ENCODE results near the gene HACD2.
A peak's percentile ranks its signal among the peaks of the same experiment; 100 is the strongest.

Gene HACD2

DNA sequence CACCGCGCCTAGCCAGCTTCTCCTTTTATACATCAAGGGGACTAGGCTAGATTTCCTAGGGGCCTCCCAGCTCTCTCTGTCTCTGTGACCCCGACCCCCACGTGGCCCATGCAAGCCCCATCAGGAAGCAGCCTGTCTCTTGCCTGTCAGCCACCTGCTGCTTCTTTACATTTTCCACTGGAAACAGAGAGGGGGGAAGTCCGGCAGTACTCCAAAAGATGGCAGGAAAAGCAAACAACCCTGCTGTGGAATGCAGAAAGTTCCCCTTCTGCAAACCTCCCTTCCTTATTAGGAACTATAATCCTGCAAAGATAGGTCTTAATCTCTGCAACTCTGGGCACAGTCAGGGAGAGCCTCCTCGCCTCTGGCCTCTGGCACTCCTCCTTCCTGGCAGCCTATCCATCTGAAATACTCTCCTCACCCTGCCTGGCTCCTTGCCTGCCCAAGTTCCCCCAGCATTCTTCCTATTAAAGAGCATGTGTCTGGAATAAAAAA, 47.4 kb upstream of the HACD2 start:
- Histone ChIP-seq H3K36me3 (ENCODE audit: control insufficient read depth in 2 of 2, insufficient read depth in 1 of 2, low read length in 2 of 2) (peaks cover 0 to 15% of the 10 kb centered on the region in 2 experiments; a peak in 1 of 3 replicates), H3K27ac (ENCODE audit: extremely low read depth, low read depth, low read length) (no peak overlapping the region), H3K9me3 (ENCODE audit: control insufficient read depth, insufficient read depth, low read depth, low read length) (no peaks in the 10 kb centered on the region), H3K4me1 (ENCODE audit: control insufficient read depth, insufficient read depth, low read length) (no peaks in the 10 kb centered on the region), H3K4me3 (ENCODE audit: low read depth, low read length) (no peak overlapping the region)
- ChIA-PET CTCF (interaction anchor here (0.6 to 1.1 kb wide), 3 partner anchors 10 kb away, joined by 3 to 5 read pairs (median 5); no protein-coding TSS in a partner anchor), POLR2A (interaction anchor here (0.6 kb wide), 1 partner anchor 47 kb away, joined by 5 read pairs; the partner anchor contains the start of gene HACD2)
- TF ChIP-seq ZNF530 (tag by site-specific recombination; IDR thresholded peaks at IDR 0.05; ENCODE audit: low read depth) (no peak), ZIC2 (tag by site-specific recombination; IDR thresholded peaks at IDR 0.05) (peak; percentile 55; the same call in 1 of the 2 replicates), ZBTB17 (tag by site-specific recombination; IDR thresholded peaks at IDR 0.05) (peak; percentile 54)

- Histone ChIP-seq H3K9me3 (ENCODE audit: control insufficient read depth, insufficient read depth, low read depth, low read length) (no peaks in the 10 kb centered on the region), H3K4me3 (ENCODE audit: low read depth, low read length) (no peak overlapping the region), H3K36me3 (ENCODE audit: control insufficient read depth in 2 of 2, insufficient read depth in 1 of 2, low read length in 2 of 2) (peaks cover 0 to 22% of the 10 kb centered on the region in 2 experiments; a peak in 1 of 3 replicates), H3K27ac (ENCODE audit: extremely low read depth, low read depth, low read length) (no peak overlapping the region), H3K4me1 (ENCODE audit: control insufficient read depth, insufficient read depth, low read length) (no peaks in the 10 kb centered on the region)
- CTCF ChIA-PET, result interaction anchor here (0.6 kb wide), 1 partner anchor 264 kb away, joined by 3 read pairs; no protein-coding TSS in a partner anchor
- POLR2A ChIA-PET, result no interaction called here
- TF ChIP-seq ZNF394 (tag by site-specific recombination; IDR thresholded peaks at IDR 0.05; ENCODE audit: borderline replicate concordance) (no peak), ZNF610 (tag by site-specific recombination; IDR thresholded peaks at IDR 0.05; ENCODE audit: borderline replicate concordance) (no peak), ZNF112 (tag by site-specific recombination; IDR thresholded peaks at IDR 0.05) (no peak), ZNF18 (tag by site-specific recombination; IDR thresholded peaks at IDR 0.05) (no peak), ZNF843 (tag by site-specific recombination; IDR thresholded peaks at IDR 0.05) (no peak), ZNF626 (tag by site-specific recombination; IDR thresholded peaks at IDR 0.05) (no peak), ZBTB11 (tag by site-specific recombination; conservative IDR thresholded peaks at IDR 0.05; ENCODE audit: low read depth) (no peak)
- TF ChIP-seq, protein P1, sequence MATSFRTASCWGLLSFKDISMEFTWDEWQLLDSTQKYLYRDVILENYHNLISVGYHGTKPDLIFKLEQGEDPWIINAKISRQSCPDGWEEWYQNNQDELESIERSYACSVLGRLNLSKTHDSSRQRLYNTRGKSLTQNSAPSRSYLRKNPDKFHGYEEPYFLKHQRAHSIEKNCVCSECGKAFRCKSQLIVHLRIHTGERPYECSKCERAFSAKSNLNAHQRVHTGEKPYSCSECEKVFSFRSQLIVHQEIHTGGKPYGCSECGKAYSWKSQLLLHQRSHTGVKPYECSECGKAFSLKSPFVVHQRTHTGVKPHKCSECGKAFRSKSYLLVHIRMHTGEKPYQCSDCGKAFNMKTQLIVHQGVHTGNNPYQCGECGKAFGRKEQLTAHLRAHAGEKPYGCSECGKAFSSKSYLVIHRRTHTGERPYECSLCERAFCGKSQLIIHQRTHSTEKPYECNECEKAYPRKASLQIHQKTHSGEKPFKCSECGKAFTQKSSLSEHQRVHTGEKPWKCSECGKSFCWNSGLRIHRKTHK (tag by site-specific recombination; IDR thresholded peaks at IDR 0.05), result no peak
Observed at GRCh38 chr3:123629747-123630047, 44.8 kb upstream of the HACD2 start.

DNA sequence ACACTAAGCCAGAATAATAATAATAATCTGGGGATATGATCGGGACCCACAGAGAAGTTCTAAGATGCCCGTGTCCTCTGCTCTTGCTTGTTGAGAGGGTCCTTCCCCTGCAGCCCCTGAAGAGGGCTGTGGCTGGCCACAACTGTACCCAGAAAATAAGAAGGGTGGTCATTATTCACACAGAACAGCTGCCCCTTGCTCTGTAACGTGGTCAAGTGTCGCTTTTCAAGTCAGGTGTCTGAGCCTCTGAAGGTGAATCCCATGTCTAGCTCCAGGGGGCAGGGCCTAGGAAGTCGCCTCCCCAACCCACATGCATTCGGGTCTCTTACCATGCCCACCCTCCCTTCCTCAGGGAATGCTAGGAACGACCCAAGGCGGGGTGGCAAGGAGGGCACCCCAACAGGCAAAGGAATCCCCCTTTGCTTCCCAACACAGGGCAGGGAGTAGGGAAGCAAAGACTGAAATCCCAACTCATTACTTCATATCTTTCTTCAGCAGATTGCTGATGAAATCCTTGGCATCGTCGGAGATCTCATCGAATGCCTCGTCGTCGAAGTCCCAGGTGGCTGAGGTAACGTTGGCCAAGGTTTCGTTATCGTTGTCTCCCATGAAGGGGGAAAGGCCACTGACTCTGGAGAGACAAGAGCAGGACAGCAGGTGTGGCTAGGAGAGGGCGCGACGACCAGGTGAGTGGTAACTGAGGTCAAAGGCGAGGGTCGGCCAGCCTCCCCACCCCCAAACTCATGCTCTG, 44.3 kb upstream of the HACD2 start:
- Histone ChIP-seq H3K36me3 (ENCODE audit: control insufficient read depth in 2 of 2, insufficient read depth in 1 of 2, low read length in 2 of 2) (peaks cover 0 to 22% of the 10 kb centered on the region in 2 experiments; a peak in 1 of 3 replicates), H3K4me3 (ENCODE audit: low read depth, low read length) (no peak overlapping the region), H3K9me3 (ENCODE audit: control insufficient read depth, insufficient read depth, low read depth, low read length) (no peaks in the 10 kb centered on the region), H3K27ac (ENCODE audit: extremely low read depth, low read depth, low read length) (no peak overlapping the region), H3K4me1 (ENCODE audit: control insufficient read depth, insufficient read depth, low read length) (no peaks in the 10 kb centered on the region)
- POLR2A ChIA-PET, result no interaction called here
- CTCF ChIA-PET, result no interaction called here
- TF ChIP-seq ZNF404 (tag by site-specific recombination; IDR thresholded peaks at IDR 0.05), result no peak
- no peak for TF ChIP-seq ZNF157 (tag by site-specific recombination; IDR thresholded peaks at IDR 0.05)
- TF ChIP-seq ZNF211 (tag by site-specific recombination; IDR thresholded peaks at IDR 0.05; ENCODE audit: low read depth), result no peak
- TF ChIP-seq, protein P1 (tag by site-specific recombination; IDR thresholded peaks at IDR 0.05), result no peak
- TF ChIP-seq, protein P2, sequence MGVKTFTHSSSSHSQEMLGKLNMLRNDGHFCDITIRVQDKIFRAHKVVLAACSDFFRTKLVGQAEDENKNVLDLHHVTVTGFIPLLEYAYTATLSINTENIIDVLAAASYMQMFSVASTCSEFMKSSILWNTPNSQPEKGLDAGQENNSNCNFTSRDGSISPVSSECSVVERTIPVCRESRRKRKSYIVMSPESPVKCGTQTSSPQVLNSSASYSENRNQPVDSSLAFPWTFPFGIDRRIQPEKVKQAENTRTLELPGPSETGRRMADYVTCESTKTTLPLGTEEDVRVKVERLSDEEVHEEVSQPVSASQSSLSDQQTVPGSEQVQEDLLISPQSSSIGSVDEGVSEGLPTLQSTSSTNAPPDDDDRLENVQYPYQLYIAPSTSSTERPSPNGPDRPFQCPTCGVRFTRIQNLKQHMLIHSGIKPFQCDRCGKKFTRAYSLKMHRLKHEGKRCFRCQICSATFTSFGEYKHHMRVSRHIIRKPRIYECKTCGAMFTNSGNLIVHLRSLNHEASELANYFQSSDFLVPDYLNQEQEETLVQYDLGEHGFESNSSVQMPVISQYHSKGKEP (tag by site-specific recombination; IDR thresholded peaks at IDR 0.05), result no peak
- TF ChIP-seq SETDB1 (IDR thresholded peaks at IDR 0.05; ENCODE audit: insufficient read length, low read length), result no peak
- no peak for TF ChIP-seq ZNF544 (tag by site-specific recombination; IDR thresholded peaks at IDR 0.05)
- TF ChIP-seq, protein P3, sequence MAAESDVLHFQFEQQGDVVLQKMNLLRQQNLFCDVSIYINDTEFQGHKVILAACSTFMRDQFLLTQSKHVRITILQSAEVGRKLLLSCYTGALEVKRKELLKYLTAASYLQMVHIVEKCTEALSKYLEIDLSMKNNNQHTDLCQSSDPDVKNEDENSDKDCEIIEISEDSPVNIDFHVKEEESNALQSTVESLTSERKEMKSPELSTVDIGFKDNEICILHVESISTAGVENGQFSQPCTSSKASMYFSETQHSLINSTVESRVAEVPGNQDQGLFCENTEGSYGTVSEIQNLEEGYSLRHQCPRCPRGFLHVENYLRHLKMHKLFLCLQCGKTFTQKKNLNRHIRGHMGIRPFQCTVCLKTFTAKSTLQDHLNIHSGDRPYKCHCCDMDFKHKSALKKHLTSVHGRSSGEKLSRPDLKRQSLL (tag by site-specific recombination; IDR thresholded peaks at IDR 0.05), result no peak
- no peak for TF ChIP-seq ZBTB1 (tag by site-specific recombination; IDR thresholded peaks at IDR 0.05)

All from HEK293 (cell line).